NCI-H524 treated with DMSO at 0.1 percent for 48 hours (cell line): ENCODE data around the gene NRK.
"Not testable (repeated sequence)": the region's sequence is repeated elsewhere in the genome, so short reads cannot be mapped to it uniquely, and the experiment has no call there.

Experiments
- DNase-seq: peaks from one replicate; lab custom pipeline; 2025; lab: John Stamatoyannopoulos, UW

The NRK gene

DNA sequence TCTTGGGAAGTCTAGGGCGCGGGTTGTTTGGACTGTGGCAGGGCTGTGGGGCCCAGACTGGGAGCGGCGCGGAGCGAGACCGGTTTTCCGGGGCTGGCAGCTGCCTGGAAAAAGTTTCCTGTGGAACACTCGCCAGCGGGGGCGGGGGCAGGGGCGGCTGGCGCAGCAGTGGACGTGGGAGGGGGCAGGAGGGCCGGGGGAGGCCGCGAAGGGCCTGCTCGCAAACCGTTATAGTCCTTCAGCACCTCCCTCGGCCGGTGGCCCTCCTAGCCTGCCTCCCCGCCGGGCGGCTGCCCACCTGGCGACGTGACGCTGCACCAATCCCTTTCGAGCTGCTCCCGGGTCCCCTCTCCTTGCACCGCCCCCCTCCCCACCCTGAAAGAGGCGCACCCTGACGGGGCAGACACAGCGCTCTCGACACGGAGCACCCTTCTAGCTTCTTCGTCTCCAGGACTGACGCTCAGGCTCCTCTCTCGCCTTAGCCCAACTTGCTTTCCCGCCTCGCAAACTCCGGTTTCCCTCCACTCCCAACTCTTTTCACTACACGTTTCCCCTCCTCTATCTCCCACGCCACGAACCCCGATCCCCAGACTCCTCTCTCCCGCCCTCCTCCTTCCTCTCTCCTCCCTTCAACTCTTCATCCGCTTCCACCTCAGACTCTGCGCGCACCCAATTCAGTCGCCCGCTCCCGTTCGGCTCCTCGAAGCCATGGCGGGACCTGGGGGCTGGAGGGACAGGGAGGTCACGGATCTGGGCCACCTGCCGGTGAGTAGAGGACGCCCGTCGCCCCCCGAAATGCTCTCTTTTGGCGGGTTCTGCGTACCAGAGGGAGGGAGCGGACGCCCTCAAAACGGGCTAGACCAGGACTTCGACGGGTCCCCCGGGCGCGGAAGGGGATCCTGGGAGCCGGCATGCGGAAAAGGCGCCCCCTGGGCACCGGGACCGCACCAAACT is at the start of gene NRK:
Gene NRK (plus strand): TSS at position 402 of the 954 bp plus-strand sequence. CDS start 307 bp downstream, at position 709.
- DNase-seq = no peak

- no peak for DNase-seq
Measured at GRCh38 chrX:105773801-105774200, 48.5 kb upstream of the NRK start.

GRCh38 chrX:105775679-105776078 is 46.7 kb upstream of the NRK start:
- DNase-seq = no peak

DNA sequence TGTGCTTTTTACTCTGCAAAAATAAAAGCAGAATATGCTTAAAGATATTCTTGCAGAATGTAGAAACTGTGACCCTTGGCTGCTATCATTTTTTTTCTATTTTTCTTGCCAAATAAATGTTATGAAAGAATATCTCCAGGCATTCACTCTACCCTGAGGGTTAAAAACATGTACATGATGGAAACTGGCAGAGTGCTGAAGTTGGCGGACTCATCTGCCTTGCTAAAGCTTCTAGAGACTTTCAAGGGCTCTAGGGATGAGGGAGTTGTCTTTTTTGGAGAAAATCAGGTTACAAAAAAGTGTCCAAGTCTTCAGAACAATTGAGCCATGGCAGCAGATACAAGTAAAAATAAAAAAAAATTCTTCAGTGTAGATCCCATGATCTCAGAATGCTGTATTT is 40.5 kb upstream of the NRK start:
- DNase-seq = no peak

DNA sequence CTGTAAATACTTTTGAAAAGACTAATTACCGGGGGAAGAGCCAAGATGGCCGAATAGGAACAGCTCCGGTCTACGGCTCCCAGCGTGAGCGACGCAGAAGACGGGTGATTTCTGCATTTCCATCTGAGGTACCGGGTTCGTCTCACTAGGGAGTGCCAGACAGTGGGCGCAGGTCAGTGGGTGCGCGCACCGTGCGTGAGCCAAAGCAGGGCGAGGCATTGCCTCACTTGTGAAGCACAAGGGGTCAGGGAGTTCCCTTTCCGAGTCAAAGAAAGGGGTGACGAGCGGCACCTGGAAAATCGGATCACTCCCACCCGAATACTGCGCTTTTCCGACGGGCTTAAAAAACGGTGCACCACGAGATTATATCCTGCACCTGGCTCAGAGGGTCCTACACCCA is 25.5 kb upstream of the NRK start:
- DNase-seq = not testable (repeated sequence)

DNA sequence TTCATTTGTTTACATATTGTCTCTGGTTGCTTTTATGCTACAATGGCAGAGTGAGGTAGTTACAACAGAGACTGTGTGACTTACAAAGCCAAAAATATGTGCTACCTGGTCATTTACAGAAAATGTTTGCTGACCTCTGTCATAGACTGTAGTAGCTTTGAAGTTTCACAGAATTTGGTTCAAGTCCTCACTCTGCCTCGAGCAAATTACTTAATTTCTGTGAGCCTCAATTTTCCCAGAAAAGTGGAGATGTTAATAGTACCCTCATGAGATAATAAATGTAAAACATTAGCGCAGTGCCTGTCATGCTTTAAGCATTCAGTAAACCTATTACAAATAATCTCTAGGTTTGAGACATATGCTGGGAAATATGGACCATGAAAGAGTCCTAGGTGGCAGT is 18.4 kb upstream of the NRK start:
- no peak for DNase-seq

GRCh38 chrX:105805655-105806054 is 16.7 kb upstream of the NRK start:
- not testable (repeated sequence) for DNase-seq

DNA sequence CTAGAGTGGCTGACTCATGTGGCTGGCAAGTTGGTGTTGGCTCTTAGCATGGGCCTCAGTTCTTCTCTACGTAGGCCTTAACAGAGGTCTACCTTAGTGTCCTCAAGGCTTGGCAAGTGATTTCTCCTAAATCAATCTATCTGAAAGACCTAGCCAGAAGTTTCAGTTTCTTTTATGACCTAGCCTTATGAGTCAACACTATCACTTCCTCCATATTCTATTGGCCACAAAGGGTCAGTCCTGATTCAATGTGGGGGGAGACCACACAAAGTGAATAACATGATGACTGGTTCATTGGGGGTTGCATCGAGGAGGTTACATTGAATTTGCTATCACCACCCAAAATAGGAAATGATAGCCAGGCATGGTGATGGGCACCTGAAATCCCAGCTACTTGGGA is 5.8 kb upstream of the NRK start:
- DNase-seq = no peak

GRCh38 chrX:105820247-105820646 is 2.1 kb upstream of the NRK start:
- DNase-seq = no peak

DNA sequence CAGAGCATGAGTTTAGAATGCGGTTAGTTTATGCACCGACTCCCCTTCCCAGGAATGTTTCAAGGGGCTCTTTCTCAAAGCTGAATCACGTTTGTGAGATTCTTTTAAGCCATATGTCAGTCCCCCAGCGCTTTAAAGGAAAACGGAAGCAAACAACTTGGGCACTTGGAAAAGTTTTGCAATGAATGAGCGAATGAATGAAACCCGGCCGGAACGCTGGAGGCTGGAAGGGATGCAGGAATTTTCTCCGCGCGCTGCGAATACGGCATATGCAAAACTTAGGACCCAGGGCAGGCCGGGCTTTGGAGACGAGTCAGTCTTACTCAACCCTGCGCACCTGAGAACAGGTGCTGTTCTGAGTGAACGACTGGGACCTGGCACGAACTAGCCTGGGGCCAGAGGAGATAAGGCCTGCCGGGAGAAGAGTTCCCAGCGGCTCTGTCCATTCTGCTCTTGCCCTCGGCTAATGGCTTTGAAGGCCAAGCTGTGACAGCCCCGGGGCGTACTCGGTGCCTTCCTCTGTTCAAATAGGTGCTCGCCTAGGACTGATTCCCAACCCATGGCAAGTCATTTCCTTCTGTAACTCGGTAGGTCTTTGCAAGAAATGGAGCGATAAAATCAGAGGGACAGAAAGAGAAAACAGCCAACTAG is 743 bp upstream of the NRK start:
- DNase-seq = no peak

DNA sequence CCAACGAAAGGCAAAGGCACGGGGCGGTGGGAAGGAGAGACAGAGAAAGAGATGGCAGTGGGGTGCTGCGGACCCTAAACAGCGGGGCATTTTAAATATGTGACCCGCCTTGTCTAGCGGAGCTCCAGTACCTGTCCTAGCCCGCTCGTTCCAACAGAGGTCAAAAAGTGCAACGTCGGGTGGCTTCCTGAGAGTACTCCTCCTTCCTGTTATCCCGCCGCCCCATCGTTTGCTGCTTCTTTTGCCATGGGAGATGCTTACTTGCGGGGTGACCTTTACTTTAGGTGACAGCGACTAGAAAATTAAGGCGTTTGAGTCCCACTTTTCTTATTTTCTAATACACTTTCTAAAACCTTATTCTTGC is 735 bp downstream of the NRK start:
- DNase-seq = no peak

DNA sequence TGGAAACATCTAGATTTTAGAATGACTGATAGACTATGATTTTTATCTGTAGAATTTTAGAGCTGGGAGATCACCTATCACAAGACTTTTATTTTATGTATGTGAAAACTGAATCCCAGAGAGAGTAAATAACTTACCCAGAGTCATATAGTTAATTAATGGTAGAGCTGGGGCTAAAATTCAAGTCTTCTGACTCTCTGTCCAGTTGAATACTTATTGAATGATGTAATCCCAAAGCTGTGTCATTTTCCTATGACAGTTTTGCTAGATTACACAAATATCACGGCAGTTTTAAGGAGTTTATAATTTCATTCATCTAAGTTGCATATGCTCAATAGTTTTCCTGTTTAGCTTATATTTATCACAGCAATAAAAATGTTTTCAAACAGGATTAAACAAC is 6.7 kb downstream of the NRK start:
- no peak for DNase-seq

GRCh38 chrX:105837232-105837631 is 14.9 kb downstream of the NRK start:
- DNase-seq = no peak

- no peak for DNase-seq
Measured at GRCh38 chrX:105845631-105846030, 23.3 kb downstream of the NRK start.

DNA sequence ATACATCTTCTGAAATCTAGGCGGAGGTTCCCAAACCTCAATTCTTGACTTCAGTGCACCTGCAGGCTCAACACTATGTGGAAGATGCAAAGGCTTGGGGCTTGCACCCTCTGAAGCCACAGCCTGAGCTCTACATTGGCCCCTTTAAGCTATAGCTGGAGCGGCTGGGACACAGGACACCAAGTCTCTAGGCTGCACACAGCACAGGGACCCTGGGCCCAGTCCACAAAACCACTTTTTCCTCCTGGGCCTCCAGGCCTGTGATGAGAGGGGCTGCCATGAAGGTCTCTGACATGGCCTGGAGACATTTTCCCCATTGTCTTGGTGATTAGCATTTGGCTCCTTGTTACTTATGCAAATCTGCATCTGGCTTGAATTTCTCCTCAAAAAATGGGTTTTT is 27.8 kb downstream of the NRK start:
- not testable (repeated sequence) for DNase-seq

DNA sequence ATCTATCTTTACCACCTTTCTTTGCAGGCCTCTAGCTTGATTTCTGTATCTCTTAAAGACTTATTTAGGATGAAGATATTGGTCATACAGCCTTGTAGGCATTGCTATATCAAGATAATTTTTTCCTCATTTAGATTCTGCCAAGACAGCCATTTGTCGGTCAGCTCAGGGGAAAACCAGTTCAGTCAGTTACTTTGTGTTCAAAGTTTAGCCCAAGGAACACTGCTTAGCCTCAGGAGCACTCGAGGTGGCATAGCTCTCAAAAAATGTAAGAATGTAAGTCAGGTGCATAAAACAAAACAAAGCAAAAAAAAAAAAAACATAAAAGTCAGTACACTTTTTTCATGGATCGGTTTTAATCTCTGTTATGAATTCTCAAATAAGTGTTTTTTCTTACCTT is 43.4 kb downstream of the NRK start:
- DNase-seq = no peak

DNA sequence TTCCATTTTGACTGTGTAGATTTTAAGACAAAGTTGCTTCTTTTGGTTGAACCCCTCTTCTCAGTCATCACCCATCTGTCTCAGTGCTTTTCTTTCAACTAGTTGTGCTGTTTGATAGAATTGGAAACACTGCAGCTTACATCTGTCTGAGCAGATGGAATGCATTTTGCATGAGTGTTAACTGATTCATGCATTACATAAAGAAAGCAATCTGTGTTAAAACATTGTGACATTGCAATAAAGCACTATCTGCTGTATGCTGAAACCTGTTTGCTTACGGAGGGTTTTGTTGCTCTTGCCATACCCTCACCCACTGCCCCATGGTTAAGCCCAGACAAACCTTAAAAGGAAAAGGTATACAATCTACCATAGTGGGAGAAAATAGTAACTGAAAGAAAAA is 47.4 kb downstream of the NRK start:
- no peak for DNase-seq

DNA sequence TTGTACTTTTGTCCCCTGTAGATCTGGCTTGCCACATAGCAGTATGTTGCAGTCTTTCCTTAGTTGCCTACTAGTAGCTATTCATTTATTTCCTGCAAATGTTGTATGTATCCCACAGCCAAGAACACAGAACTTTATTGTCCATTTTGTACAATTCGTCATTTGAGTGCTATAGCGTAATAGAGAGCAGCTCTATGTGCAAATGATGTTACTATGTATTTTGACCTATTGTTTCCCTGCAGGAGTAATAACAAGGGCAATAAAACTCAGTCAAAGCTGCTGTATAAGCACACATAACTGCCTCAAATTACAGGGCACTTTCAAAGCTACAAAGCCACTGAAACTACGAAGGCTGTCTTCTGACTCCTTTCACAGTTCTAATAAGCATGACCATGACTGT is 48.1 kb downstream of the NRK start:
- no peak for DNase-seq

- no peak for DNase-seq
Measured at GRCh38 chrX:105872941-105873340, 50.6 kb downstream of the NRK start.

- DNase-seq = no peak
Measured at GRCh38 chrX:105874790-105875189, 52.5 kb downstream of the NRK start.

DNA sequence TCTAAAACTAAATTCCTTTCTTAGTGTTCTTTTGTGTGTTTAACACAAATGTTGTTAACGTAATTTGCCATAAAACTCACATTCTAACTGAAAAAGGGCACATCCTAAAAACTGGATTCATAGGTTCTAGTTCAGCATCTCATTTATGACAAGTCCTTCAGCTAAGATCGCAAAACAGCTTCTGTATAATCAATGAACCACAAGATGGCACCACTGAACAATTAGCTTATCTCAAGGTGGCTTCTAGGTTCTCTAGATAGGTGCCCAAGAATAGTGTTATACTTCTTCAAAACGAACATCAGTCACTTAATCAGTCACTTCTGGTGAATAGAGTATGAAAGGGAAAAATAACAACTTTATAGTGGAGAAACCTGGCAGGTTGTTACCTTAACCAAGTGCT is 54.3 kb downstream of the NRK start:
- DNase-seq = no peak

- DNase-seq = no peak
Measured at GRCh38 chrX:105880491-105880890, 58.2 kb downstream of the NRK start.

GRCh38 chrX:105882581-105883275 is 60.4 kb downstream of the NRK start:
- DNase-seq = peak; percentile 78
